Karpas-422 (cell line): ENCODE results near the gene TTC8. TPM values are rescaled to one million over a fixed set of nuclear protein-coding genes. Genes with fewer than 3 reads are reported as not detected.
"Not testable (repeated sequence)": the region's sequence is repeated elsewhere in the genome, so short reads cannot be mapped to it uniquely, and the experiment has no call there.

Experiments used
- DNase-seq: peaks from one replicate; pipeline ENCODE4 v3.0.0-alpha.2; 2015
- H2AFZ ChIP-seq: fragments of 200-600 bp; sonication (generic); 2 replicates; pipeline ENCODE4 v1.6.1; 2014; ENCODE audit warnings: antibody characterized with exemption, low read length, mixed read lengths
- H3K27ac ChIP-seq: fragments of 200-600 bp; sonication (generic); 2 replicates; pipeline ENCODE4 v1.5.1; 2014; ENCODE audit warnings: mild to moderate bottlenecking, low read length, moderate library complexity
- H3K27me3 ChIP-seq: fragments of 200-600 bp; sonication (generic); 2 replicates; pipeline ENCODE4 v1.6.1; 2014; ENCODE audit warnings: low read length, mixed read lengths
- H3K36me3 ChIP-seq: fragments of 200-600 bp; sonication (generic); 2 replicates; pipeline ENCODE4 v1.6.1; 2014; ENCODE audit warnings: low read length, mixed read lengths; ENCODE audit not compliant: insufficient read depth
- H3K4me1 ChIP-seq: fragments of 200-600 bp; sonication (generic); 2 replicates; pipeline ENCODE4 v1.6.1; 2014; ENCODE audit warnings: mild to moderate bottlenecking, low read length, mixed read lengths
- H3K4me2 ChIP-seq: fragments of 200-600 bp; sonication (generic); 2 replicates; pipeline ENCODE4 v1.6.1; 2014; ENCODE audit warnings: low read length, low read depth, mild to moderate bottlenecking; ENCODE audit not compliant: poor library complexity, severe bottlenecking
- H3K4me3 ChIP-seq: fragments of 200-600 bp; sonication (generic); 2 replicates; pipeline ENCODE4 v1.5.1; 2014; ENCODE audit warnings: mild to moderate bottlenecking, antibody characterized with exemption, low read length, mixed read lengths
- H3K79me2 ChIP-seq: fragments of 200-600 bp; sonication (generic); 2 replicates; pipeline ENCODE4 v1.6.1; 2014; ENCODE audit warnings: mild to moderate bottlenecking, low read length, mixed read lengths
- H3K9ac ChIP-seq: fragments of 200-600 bp; sonication (generic); 2 replicates; pipeline ENCODE4 v1.6.0; 2014; ENCODE audit warnings: low read length
- H3K9me2 ChIP-seq: fragments of 200-600 bp; sonication (generic), shearing (Covaris generic); replicated peaks from 2 replicates; pipeline ENCODE4 v1.6.0; 2014; ENCODE audit warnings: mild to moderate bottlenecking, low read length, moderate library complexity; ENCODE audit not compliant: insufficient read depth
- H3K9me3 ChIP-seq: fragments of 300-700, 200-600 bp; sonication (generic); 2 replicates; pipeline ENCODE4 v1.6.1; 2014; ENCODE audit warnings: low read length, mixed read lengths
- H4K20me1 ChIP-seq: fragments of 200-600 bp; sonication (generic); 2 replicates; pipeline ENCODE4 v1.6.1; 2014; ENCODE audit warnings: mild to moderate bottlenecking, antibody characterized with exemption, low read length, low read depth; ENCODE audit not compliant: insufficient read depth
- total RNA-seq: library from RNA; depleted of rRNA; stranded (reverse); fragments of >200 nt; shearing (Covaris generic); gene quantifications from 2 replicates; pipeline ENCODE4 v1.2.3, GENCODE V29; 2014; ENCODE audit warnings: low replicate concordance; rRNA removed

The TTC8 gene
- total RNA-seq, result 10.4 and 16.0 TPM in 2 replicates

DNA sequence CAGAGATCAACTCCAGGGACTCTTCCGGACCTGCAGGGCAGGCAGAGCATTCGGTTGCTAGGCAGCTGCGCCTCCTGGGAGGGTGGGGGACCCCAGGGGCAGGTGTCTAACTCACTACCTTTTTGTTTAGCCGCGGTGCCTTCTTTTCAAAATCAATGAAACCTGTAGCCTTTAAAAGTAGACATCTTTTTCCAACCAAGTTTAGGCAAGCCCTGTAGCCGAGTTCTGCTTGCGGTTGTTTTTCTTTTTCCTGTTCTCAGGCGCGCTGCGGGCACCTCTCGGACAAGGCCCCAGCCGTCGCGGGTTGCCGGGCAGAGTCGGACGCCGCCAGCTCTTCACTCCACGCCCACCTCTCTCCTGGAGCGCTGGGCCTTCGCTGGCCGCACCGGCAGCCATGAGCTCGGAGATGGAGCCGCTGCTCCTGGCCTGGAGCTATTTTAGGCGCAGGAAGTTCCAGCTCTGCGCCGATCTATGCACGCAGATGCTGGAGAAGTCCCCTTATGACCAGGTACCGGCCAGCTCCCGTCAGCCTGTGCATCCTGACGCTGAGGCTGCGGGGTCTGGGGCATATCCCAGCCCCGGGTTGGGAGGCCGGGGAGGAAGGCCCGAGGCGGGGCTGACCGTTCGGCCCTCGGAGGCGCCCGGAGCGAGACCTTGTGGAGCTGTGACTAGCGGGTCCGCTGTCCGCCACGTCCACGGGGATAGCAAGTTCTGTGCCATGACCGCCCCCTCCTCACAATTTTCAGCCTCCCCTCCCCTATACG lies at the start of gene TTC8:
Gene TTC8 (plus strand): TSS at position 338 of the 764 bp plus-strand sequence. CDS start 57 bp downstream, at position 395.
- Histone ChIP-seq H3K79me2 (no peaks in the 10 kb centered on the region), H4K20me1 (no peaks in the 10 kb centered on the region), H3K27me3 (no peaks in the 10 kb centered on the region), H3K36me3 (no peaks in the 10 kb centered on the region), H3K4me3 (peak within 1 kb of the TSS; percentile 94), H3K9me2 (no peaks in the 10 kb centered on the region), H3K4me2 (peak within 1 kb of the TSS; percentile 99), H3K9me3 (no peaks in the 10 kb centered on the region), H3K9ac (peak within 1 kb of the TSS; percentile 87), H2AFZ (peak within 1 kb of the TSS; percentile 100), H3K27ac (no peak within 1 kb of the TSS), H3K4me1 (peaks cover 24% of the 10 kb centered on the region)
- DNase-seq, result peak; percentile 96

DNA sequence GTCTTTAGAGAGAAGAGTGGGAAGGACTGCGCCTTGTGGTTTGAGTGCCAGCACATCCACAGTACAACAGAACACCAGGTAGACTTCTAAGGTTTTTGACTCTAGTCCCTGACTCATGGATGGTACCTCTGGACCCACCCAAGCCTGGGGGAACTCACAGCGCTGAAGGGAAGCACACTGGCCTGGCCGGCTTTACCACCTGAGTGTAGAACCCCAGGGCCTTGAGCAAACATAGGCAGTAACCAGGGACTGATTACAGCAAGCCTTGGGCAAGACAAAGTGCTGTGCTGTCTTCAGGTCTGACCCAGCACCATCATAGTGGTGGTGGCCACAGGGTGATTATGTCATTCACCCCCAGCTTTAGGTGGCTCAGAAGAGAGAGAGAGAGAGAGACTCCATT lies 48.9 kb upstream of the TTC8 start:
- Histone ChIP-seq H3K4me1 (no peaks in the 10 kb centered on the region), H3K4me2 (no peak overlapping the region), H3K27ac (no peak overlapping the region), H3K79me2 (no peaks in the 10 kb centered on the region), H3K9ac (no peak overlapping the region), H3K4me3 (no peak overlapping the region), H2AFZ (no peak overlapping the region), H4K20me1 (no peaks in the 10 kb centered on the region), H3K36me3 (no peaks in the 10 kb centered on the region), H3K27me3 (no peaks in the 10 kb centered on the region), H3K9me2 (no peaks in the 10 kb centered on the region), H3K9me3 (no peaks in the 10 kb centered on the region)
- DNase-seq, result no peak

DNA sequence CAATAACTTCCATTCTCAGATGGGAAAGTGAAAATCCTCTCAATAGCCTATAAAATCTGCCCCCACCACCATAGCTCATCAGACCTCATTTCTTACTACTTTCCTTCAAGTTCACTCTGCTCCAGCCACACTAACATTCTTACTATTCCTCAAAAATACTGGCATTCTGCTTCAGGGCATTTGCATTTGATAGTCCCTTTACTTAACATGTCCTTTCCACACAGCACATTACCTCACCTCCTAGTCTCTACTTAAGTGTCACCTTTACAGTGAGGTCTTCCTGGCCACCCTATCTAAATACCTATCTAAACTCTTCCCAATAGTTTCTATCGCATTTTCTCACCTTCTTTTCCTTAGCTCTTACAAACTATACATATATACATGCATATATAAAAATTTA lies 38.5 kb upstream of the TTC8 start:
- H3K36me3 ChIP-seq, result no peaks in the 10 kb centered on the region
- DNase-seq, result no peak
- H3K79me2 ChIP-seq, result no peaks in the 10 kb centered on the region
- no peak overlapping the region for H3K4me2 ChIP-seq
- H3K27me3 ChIP-seq, result no peaks in the 10 kb centered on the region; the same call in 1 of the 2 replicates
- no peaks in the 10 kb centered on the region for H3K9me3 ChIP-seq
- no peak overlapping the region for H3K27ac ChIP-seq
- H2AFZ ChIP-seq, result no peak overlapping the region
- 0 out of 2 replicates have a peak, but pooled peaks cover 2% of the 10 kb centered on the region for H3K9me2 ChIP-seq
- no peaks in the 10 kb centered on the region for H4K20me1 ChIP-seq
- H3K9ac ChIP-seq, result no peak overlapping the region
- H3K4me1 ChIP-seq, result no peaks in the 10 kb centered on the region
- H3K4me3 ChIP-seq, result no peak overlapping the region

DNA sequence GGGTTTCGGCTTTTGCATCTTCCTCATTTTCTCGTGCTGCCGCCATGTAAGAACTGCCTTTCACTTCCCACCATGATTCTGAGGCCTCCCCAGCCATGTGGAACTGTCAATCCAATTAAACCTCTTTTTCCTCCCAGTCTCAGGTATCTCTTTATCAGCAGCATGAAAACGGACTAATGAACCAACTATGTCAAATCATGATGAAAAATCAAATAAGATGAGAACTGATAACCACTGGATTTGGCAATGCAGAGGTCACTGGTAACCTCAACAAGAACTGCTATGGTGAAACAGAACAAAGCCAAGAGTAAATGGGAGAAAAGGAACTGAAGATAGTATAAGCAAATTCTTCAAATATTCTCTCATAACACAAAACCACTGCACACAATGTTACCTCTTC lies 37.7 kb upstream of the TTC8 start:
- no peak for DNase-seq
- Histone ChIP-seq H3K4me3 (no peak overlapping the region), H3K27ac (no peak overlapping the region), H4K20me1 (no peaks in the 10 kb centered on the region), H3K9ac (no peak overlapping the region), H3K36me3 (no peaks in the 10 kb centered on the region), H3K4me2 (no peak overlapping the region), H3K79me2 (no peaks in the 10 kb centered on the region), H3K9me2 (0 out of 2 replicates have a peak, but pooled peaks cover 2% of the 10 kb centered on the region), H3K27me3 (no peaks in the 10 kb centered on the region; the same call in 1 of the 2 replicates), H3K4me1 (no peaks in the 10 kb centered on the region; the same call in 1 of the 2 replicates), H2AFZ (no peak overlapping the region), H3K9me3 (no peaks in the 10 kb centered on the region)

DNA sequence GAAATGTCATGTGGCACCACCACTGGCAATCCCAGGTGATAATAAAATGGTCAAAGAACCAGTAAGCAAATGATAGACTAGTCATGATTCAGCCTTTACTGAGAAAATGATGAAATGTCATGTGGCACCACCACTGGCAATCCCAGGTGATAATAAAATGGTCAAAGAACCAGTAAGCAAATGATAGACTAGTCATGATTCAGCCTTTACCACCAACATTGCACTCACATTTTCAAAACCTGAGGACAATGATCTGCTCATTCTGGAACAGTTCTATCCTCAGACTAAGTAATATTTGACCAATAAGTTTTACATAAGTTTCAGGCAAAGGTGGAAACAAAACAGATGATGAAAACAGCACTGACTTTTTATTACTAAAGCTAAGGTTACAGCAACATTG lies 34.9 kb upstream of the TTC8 start:
- not testable (repeated sequence) for H3K4me2 ChIP-seq, H3K9me3 ChIP-seq, H3K9me2 ChIP-seq, H3K27ac ChIP-seq, DNase-seq, H3K79me2 ChIP-seq, H3K36me3 ChIP-seq, H2AFZ ChIP-seq, H3K4me3 ChIP-seq, H3K9ac ChIP-seq, H3K27me3 ChIP-seq, H4K20me1 ChIP-seq
- H3K4me1 ChIP-seq, result peaks cover 14% of the 10 kb centered on the region

DNA sequence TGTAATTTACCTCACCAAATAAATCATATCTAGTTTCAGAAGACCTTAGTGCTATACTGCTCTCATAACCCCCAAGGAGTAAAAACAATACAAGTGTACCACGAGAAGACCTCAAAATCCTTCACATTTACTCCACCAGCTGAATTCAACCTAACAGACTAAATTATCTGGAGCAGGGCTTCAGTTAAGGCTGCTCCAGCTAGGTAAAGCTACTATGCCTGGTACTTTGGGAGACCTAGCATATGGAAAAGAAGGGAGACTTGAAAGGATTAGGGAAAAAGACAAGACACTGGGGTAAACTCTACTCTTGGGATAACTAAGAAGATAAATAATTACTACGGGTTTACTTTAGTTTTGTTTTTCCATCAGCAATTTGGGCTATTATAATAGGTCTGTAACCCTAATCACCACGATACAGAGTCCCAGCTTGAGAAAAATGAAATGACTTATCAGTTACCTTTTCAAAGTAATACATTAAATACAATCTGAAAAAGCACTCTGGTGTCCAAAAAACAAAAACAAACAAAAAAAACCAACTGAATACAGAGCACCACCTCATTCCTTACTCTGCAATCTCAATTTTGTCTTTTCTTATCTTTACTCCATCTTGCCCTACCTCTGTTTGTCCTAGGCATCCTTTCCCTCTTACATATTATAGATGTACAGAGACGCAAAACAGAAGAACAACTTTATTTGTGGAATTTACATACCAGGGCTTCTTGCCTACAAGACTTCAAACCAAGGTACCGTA lies 33.8 kb upstream of the TTC8 start:
- no peak overlapping the region for H2AFZ ChIP-seq
- no peak overlapping the region for H3K4me2 ChIP-seq
- H3K36me3 ChIP-seq, result no peaks in the 10 kb centered on the region
- H3K4me3 ChIP-seq, result no peak overlapping the region
- H4K20me1 ChIP-seq, result no peaks in the 10 kb centered on the region
- no peak for DNase-seq
- H3K79me2 ChIP-seq, result no peaks in the 10 kb centered on the region
- no peaks in the 10 kb centered on the region for H3K27me3 ChIP-seq
- H3K4me1 ChIP-seq, result peaks cover 14% of the 10 kb centered on the region
- no peak overlapping the region for H3K27ac ChIP-seq
- no peaks in the 10 kb centered on the region for H3K9me3 ChIP-seq
- H3K9me2 ChIP-seq, result 0 out of 2 replicates have a peak, but pooled peaks cover under 1% of the 10 kb centered on the region
- H3K9ac ChIP-seq, result no peak overlapping the region

DNA sequence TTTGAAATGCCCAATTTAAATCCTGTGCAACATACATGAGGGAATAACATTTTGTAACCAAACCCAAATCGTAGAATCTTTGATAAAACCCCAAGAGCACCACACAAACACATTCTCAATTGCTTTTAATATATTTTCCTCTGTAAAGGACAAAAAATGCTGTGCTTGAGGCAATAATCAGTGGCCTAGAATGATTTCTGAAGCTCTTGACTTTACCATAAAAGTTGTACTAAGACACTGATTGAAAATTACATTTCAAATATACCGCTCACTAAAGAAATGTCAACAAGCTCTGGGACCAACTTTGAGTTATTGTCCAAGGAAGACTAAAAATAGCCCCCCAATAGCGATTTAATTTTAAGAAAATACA lies 33.2 kb upstream of the TTC8 start:
- Histone ChIP-seq H3K27me3 (no peaks in the 10 kb centered on the region), H3K27ac (no peak overlapping the region), H3K9me2 (no peaks in the 10 kb centered on the region), H3K36me3 (no peaks in the 10 kb centered on the region), H3K9me3 (no peaks in the 10 kb centered on the region), H3K4me3 (no peak overlapping the region), H3K4me2 (no peak overlapping the region), H4K20me1 (no peaks in the 10 kb centered on the region), H3K9ac (no peak overlapping the region), H3K4me1 (peaks cover 14% of the 10 kb centered on the region), H3K79me2 (no peaks in the 10 kb centered on the region), H2AFZ (no peak overlapping the region)
- DNase-seq, result no peak
